OCI-LY1 (cell line): Measurements from ENCODE around the gene ATP7B.

Experiments
- H2AFZ ChIP-seq: fragments of 200-600 bp; sonication (generic), shearing (Covaris generic); 2 replicates; pipeline ENCODE4 v1.6.0; 2014; ENCODE audit warnings: antibody characterized with exemption, mild to moderate bottlenecking, low read length
- H3F3A ChIP-seq: fragments of 200-600 bp; sonication (generic), shearing (Covaris generic); 2 replicates; pipeline ENCODE4 v1.6.0; 2014; ENCODE audit warnings: mild to moderate bottlenecking, antibody characterized with exemption, low read length, moderate library complexity; ENCODE audit not compliant: insufficient read depth
- H3K27ac ChIP-seq: fragments of 200-600 bp; sonication (generic); 2 replicates; pipeline ENCODE4 v1.5.1; 2014; ENCODE audit warnings: low read length, mixed run types, mild to moderate bottlenecking, low read depth; ENCODE audit not compliant: poor library complexity, severe bottlenecking
- H3K27me3 ChIP-seq: fragments of 200-600 bp; sonication (generic); 2 replicates; pipeline ENCODE4 v1.6.0; 2014; ENCODE audit warnings: antibody characterized with exemption, mild to moderate bottlenecking, low read length, moderate library complexity; ENCODE audit not compliant: insufficient read depth
- H3K36me3 ChIP-seq: fragments of 200-600 bp; sonication (generic); 2 replicates; pipeline ENCODE4 v1.6.1; 2014; ENCODE audit warnings: mild to moderate bottlenecking, antibody characterized with exemption, low read length, moderate library complexity, mixed read lengths; ENCODE audit not compliant: insufficient read depth
- H3K4me1 ChIP-seq: fragments of 200-600 bp; sonication (generic); 2 replicates; pipeline ENCODE4 v1.5.1; 2014; ENCODE audit warnings: mild to moderate bottlenecking, low read length, moderate library complexity; ENCODE audit not compliant: insufficient read depth, severe bottlenecking
- H3K4me2 ChIP-seq: fragments of 200-600 bp; sonication (generic), shearing (Covaris generic); 2 replicates; pipeline ENCODE4 v1.6.1; 2014; ENCODE audit warnings: low read length
- H3K4me3 ChIP-seq: fragments of 200-600 bp; sonication (generic); 2 replicates; pipeline ENCODE4 v1.5.1; 2014; ENCODE audit warnings: low read length, low read depth, mild to moderate bottlenecking, mixed read lengths; ENCODE audit not compliant: poor library complexity, severe bottlenecking
- H3K79me2 ChIP-seq: fragments of 200-600 bp; shearing (Covaris generic); 2 replicates; pipeline ENCODE4 v1.6.1; 2016; ENCODE audit warnings: mixed run types, low read length, mixed read lengths; ENCODE audit not compliant: insufficient read depth
- H3K9ac ChIP-seq: fragments of 200-600 bp; sonication (generic), shearing (Covaris generic); 2 replicates; pipeline ENCODE4 v1.6.1; 2014; ENCODE audit warnings: mild to moderate bottlenecking, low read length, mixed read lengths
- H3K9me2 ChIP-seq: fragments of 200-600 bp; sonication (generic), shearing (Covaris generic); 2 replicates; pipeline ENCODE4 v1.6.1; 2014; ENCODE audit warnings: low read depth, mild to moderate bottlenecking, low read length, mixed read lengths
- H3K9me3 ChIP-seq: fragments of 200-600 bp; shearing (Covaris generic); 2 replicates; pipeline ENCODE4 v1.6.1; 2014; ENCODE audit warnings: low read length, mixed read lengths
- H4K20me1 ChIP-seq: fragments of 200-600 bp; sonication (generic), shearing (Covaris generic); 2 replicates; pipeline ENCODE4 v1.6.0; 2016; ENCODE audit warnings: mild to moderate bottlenecking, low read length; ENCODE audit not compliant: insufficient read depth
- EZH2 ChIP-seq: fragments of 200-600 bp; sonication (generic), shearing (Covaris generic); IDR thresholded peaks from 2 replicates; pipeline ENCODE4 v1.8.0; 2017; ENCODE audit warnings: borderline replicate concordance, mixed run types, mild to moderate bottlenecking, antibody characterized with exemption, low read length, moderate library complexity, mixed read lengths
- TF ChIP-seq, protein P1 (sequence below): fragments of 200-600 bp; sonication (generic), shearing (Covaris generic); IDR thresholded peaks from 2 replicates; pipeline ENCODE4 v1.5.1; 2017; ENCODE audit warnings: mild to moderate bottlenecking, antibody characterized with exemption, low read length, moderate library complexity, mixed read lengths

The ATP7B gene

GRCh38 chr13:51996641-51997040, 14.6 kb downstream of the ATP7B start:
- TF ChIP-seq, protein P1, sequence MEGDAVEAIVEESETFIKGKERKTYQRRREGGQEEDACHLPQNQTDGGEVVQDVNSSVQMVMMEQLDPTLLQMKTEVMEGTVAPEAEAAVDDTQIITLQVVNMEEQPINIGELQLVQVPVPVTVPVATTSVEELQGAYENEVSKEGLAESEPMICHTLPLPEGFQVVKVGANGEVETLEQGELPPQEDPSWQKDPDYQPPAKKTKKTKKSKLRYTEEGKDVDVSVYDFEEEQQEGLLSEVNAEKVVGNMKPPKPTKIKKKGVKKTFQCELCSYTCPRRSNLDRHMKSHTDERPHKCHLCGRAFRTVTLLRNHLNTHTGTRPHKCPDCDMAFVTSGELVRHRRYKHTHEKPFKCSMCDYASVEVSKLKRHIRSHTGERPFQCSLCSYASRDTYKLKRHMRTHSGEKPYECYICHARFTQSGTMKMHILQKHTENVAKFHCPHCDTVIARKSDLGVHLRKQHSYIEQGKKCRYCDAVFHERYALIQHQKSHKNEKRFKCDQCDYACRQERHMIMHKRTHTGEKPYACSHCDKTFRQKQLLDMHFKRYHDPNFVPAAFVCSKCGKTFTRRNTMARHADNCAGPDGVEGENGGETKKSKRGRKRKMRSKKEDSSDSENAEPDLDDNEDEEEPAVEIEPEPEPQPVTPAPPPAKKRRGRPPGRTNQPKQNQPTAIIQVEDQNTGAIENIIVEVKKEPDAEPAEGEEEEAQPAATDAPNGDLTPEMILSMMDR: no peak
- no peak for TF ChIP-seq EZH2
- no peaks in the 10 kb centered on the region for H3K79me2 ChIP-seq
- no peaks in the 10 kb centered on the region for H3K36me3 ChIP-seq
- no peak overlapping the region for H3K4me3 ChIP-seq
- no peak overlapping the region for H3K4me2 ChIP-seq
- H3K9me3 ChIP-seq: no peaks in the 10 kb centered on the region
- no peak overlapping the region for H2AFZ ChIP-seq
- no peaks in the 10 kb centered on the region for H3K9me2 ChIP-seq
- no peak overlapping the region for H3K27ac ChIP-seq
- H3K4me1 ChIP-seq: no peaks in the 10 kb centered on the region
- no peaks in the 10 kb centered on the region for H3F3A ChIP-seq
- no peaks in the 10 kb centered on the region for H4K20me1 ChIP-seq
- H3K27me3 ChIP-seq: 0 out of 2 replicates have a peak, but pooled peaks cover 3% of the 10 kb centered on the region
- H3K9ac ChIP-seq: no peak overlapping the region

- H3K27ac ChIP-seq: no peak overlapping the region
- H3K79me2 ChIP-seq: no peaks in the 10 kb centered on the region
Measured at GRCh38 chr13:51995677-51996551, 15.3 kb downstream of the ATP7B start.

GRCh38 chr13:51993713-51994112, 17.5 kb downstream of the ATP7B start:
- TF ChIP-seq EZH2: no peak
- TF ChIP-seq, protein P1: no peak
- Histone ChIP-seq H3K4me3 (no peak overlapping the region), H3K4me1 (no peaks in the 10 kb centered on the region), H3K36me3 (no peaks in the 10 kb centered on the region), H3K27me3 (no peaks in the 10 kb centered on the region), H3F3A (no peaks in the 10 kb centered on the region), H3K9me2 (no peaks in the 10 kb centered on the region), H3K4me2 (no peak overlapping the region), H4K20me1 (no peaks in the 10 kb centered on the region), H3K9ac (no peak overlapping the region), H3K27ac (no peak overlapping the region), H3K79me2 (no peaks in the 10 kb centered on the region), H2AFZ (no peak overlapping the region), H3K9me3 (no peaks in the 10 kb centered on the region)

More at GRCh38 chr13:51995677-51996551, 15.3 kb downstream of the ATP7B start:
- no peaks in the 10 kb centered on the region for H3K4me1 ChIP-seq
- no peak overlapping the region for H3K9ac ChIP-seq
- no peaks in the 10 kb centered on the region for H3K9me2 ChIP-seq
- TF ChIP-seq EZH2: no peak
- TF ChIP-seq, protein P1: no peak
- H2AFZ ChIP-seq: no peak overlapping the region
- H3F3A ChIP-seq: no peaks in the 10 kb centered on the region
- H3K36me3 ChIP-seq: no peaks in the 10 kb centered on the region
- H3K9me3 ChIP-seq: no peaks in the 10 kb centered on the region
- H4K20me1 ChIP-seq: no peaks in the 10 kb centered on the region
- no peak overlapping the region for H3K4me3 ChIP-seq
- 0 out of 2 replicates have a peak, but pooled peaks cover 3% of the 10 kb centered on the region for H3K27me3 ChIP-seq
- H3K4me2 ChIP-seq: no peak overlapping the region
